IMR-90 (cell line): ENCODE results near the gene PCDHGB6. TPM values are rescaled to one million over a fixed set of nuclear protein-coding genes. Genes with fewer than 3 reads are reported as not detected.

Experiments used
- ATAC-seq: fragments of 200-7000 bp; cut with Tn5 transposase; 2 replicates; pipeline ENCODE4 v1.9.1; 2020; ENCODE audit warnings: low read depth, mild to moderate bottlenecking, moderate library complexity
- BruUV-seq: library from RNA; stranded (reverse); fragments of 400-500 nt; replicated peaks from 2 replicates; lab custom pipeline; 2021; lab: Mats Ljungman, UMichigan
- CTCF ChIA-PET: fragments of 300-600 bp; formaldehyde crosslinking; extraction: SDS; loops from one replicate; lab custom pipeline; 2021; ENCODE audit warnings: antibody characterized with exemption; lab: Yijun Ruan, JAX
- POLR2A ChIA-PET: fragments of 300-600 bp; sonication (Branson Sonifier 250); formaldehyde crosslinking; loops from one replicate; lab custom pipeline; 2022; ENCODE audit warnings: antibody characterized with exemption; ENCODE audit not compliant: unreplicated experiment; lab: Charles Lee
- DNase-seq: peaks from one replicate; pipeline ENCODE4 v3.0.0; 2013
- H2AFZ ChIP-seq: replicated peaks from 2 replicates; pipeline ENCODE3; 2013; ENCODE audit warnings: low read length, mild to moderate bottlenecking; ENCODE audit not compliant: poor library complexity
- H2AK5ac ChIP-seq: 2 replicates; pipeline ENCODE4 v1.6.1; 2013; ENCODE audit warnings: low read depth, low read length, inconsistent platforms
- H2AK9ac ChIP-seq: replicated peaks from 2 replicates; pipeline ENCODE3; 2013; ENCODE audit warnings: mild to moderate bottlenecking, low read depth, low read length, moderate library complexity; ENCODE audit not compliant: poor library complexity
- H2BK120ac ChIP-seq: 2 replicates; pipeline ENCODE4 v1.6.1; 2013; ENCODE audit warnings: low read depth, low read length, inconsistent platforms
- H2BK15ac ChIP-seq: 3 replicates; pipeline ENCODE4 v1.6.1; 2013; ENCODE audit warnings: low read depth, low read length, inconsistent platforms
- H2BK20ac ChIP-seq: 2 replicates; pipeline ENCODE4 v1.6.1; 2013; ENCODE audit warnings: low read depth, mild to moderate bottlenecking, inconsistent platforms, low read length, moderate library complexity
- H2BK5ac ChIP-seq: 2 replicates; pipeline ENCODE4 v1.6.1; 2013; ENCODE audit warnings: mild to moderate bottlenecking, low read depth, low read length, inconsistent platforms; ENCODE audit not compliant: poor library complexity, severe bottlenecking
- H3K14ac ChIP-seq: replicated peaks from 2 replicates; pipeline ENCODE4 v1.6.1; 2013; ENCODE audit warnings: low read depth, low read length, inconsistent platforms
- H3K18ac ChIP-seq: 2 replicates; pipeline ENCODE4 v1.6.1; 2013; ENCODE audit warnings: low read depth, low read length, control low read depth
- H3K23ac ChIP-seq: 2 replicates; pipeline ENCODE4 v1.6.1; 2013; ENCODE audit warnings: low read depth, low read length, inconsistent platforms
- H3K27ac ChIP-seq: 2 replicates; pipeline ENCODE4 v1.5.1; 2013; ENCODE audit warnings: mild to moderate bottlenecking, control low read depth, low read length; ENCODE audit not compliant: insufficient read depth
- H3K27me3 ChIP-seq: 2 replicates; pipeline ENCODE4 v1.6.1; 2013; ENCODE audit warnings: low read length; ENCODE audit not compliant: control insufficient read depth, insufficient read depth
- H3K36me3 ChIP-seq: 2 replicates; pipeline ENCODE4 v1.6.1; 2013; ENCODE audit warnings: low read length, mixed read lengths; ENCODE audit not compliant: control insufficient read depth, insufficient read depth
- H3K4ac ChIP-seq: 2 replicates; pipeline ENCODE4 v1.6.1; 2013; ENCODE audit warnings: low read depth, low read length, inconsistent platforms
- H3K4me1 ChIP-seq: 2 replicates; pipeline ENCODE4 v1.6.1; 2013; ENCODE audit warnings: low read length, mixed read lengths; ENCODE audit not compliant: control insufficient read depth, insufficient read depth
- H3K4me2 ChIP-seq: 2 replicates; pipeline ENCODE4 v1.6.1; 2013; ENCODE audit warnings: low read depth, mild to moderate bottlenecking, control low read depth, low read length, moderate library complexity
- H3K4me3 ChIP-seq: 2 replicates; pipeline ENCODE4 v1.5.1; 2013; ENCODE audit warnings: low read depth, mild to moderate bottlenecking, control low read depth, low read length, moderate library complexity; ENCODE audit not compliant: insufficient read depth
- H3K56ac ChIP-seq: 2 replicates; pipeline ENCODE4 v1.6.1; 2013; ENCODE audit warnings: low read length, inconsistent platforms; ENCODE audit not compliant: insufficient read depth; ENCODE audit errors: extremely low read depth
- H3K79me1 ChIP-seq, 2 experiments: 2 replicates each; pipeline ENCODE4 v1.6.1; 2013; ENCODE audit warnings: low read length in 2 of 2, inconsistent platforms in 1 of 2, low read depth in 1 of 2
- H3K9ac ChIP-seq: 2 replicates; pipeline ENCODE4 v1.6.1; 2013; ENCODE audit warnings: low read depth, low read length, control low read depth
- H3K9me1 ChIP-seq: 2 replicates; pipeline ENCODE4 v1.6.1; 2013; ENCODE audit warnings: low read length, inconsistent platforms; ENCODE audit not compliant: insufficient read depth
- H3K9me3 ChIP-seq: 2 replicates; pipeline ENCODE4 v1.6.1; 2013; ENCODE audit warnings: low read length; ENCODE audit not compliant: control insufficient read depth, insufficient read depth
- H4K20me1 ChIP-seq: 2 replicates; pipeline ENCODE4 v1.6.1; 2013; ENCODE audit warnings: low read length, inconsistent platforms; ENCODE audit not compliant: insufficient read depth
- H4K5ac ChIP-seq: 2 replicates; pipeline ENCODE4 v1.6.1; 2013; ENCODE audit warnings: mild to moderate bottlenecking, low read depth, low read length, control low read depth
- H4K8ac ChIP-seq, 2 experiments: 2 replicates each; pipeline ENCODE4 v1.6.1; 2013; ENCODE audit warnings: low read depth in 2 of 2, low read length in 2 of 2, control low read depth in 1 of 2, inconsistent platforms in 1 of 2
- H4K91ac ChIP-seq: 2 replicates; pipeline ENCODE4 v1.6.1; 2013; ENCODE audit warnings: low read depth, low read length, inconsistent platforms; ENCODE audit not compliant: insufficient read depth
- RAD21 ChIP-seq: IDR thresholded peaks from 2 replicates; pipeline ENCODE4 v1.6.1; 2012; ENCODE audit warnings: low read length, improper control_type of control experiment
- RFX5 ChIP-seq: IDR thresholded peaks from 2 replicates; pipeline ENCODE4 v1.8.0; 2012; ENCODE audit warnings: low read depth, mild to moderate bottlenecking, low read length, moderate library complexity
- SMC3 ChIP-seq: fragments of 150-350 bp; IDR thresholded peaks from 2 replicates; pipeline ENCODE4 v1.6.1; 2016; ENCODE audit warnings: low read depth, mild to moderate bottlenecking, antibody characterized with exemption, low read length, moderate library complexity
- WGBS, 2 experiments: methylation state at CpG; one replicate each; pipeline versions ENCODE4 v1.1.5 to v1.1.7; 2013; ENCODE audit warnings: missing lambda C conversion rate in 2 of 2; ENCODE audit not compliant: insufficient read length in 1 of 2; ENCODE audit errors: extremely low coverage in 2 of 2; 5-methylcytosine and 5-hydroxymethylcytosine counted together
- dilution Hi-C: fragments of 300-500 bp; cut with HindIII; formaldehyde crosslinking; loops from one replicate; pipeline ENCODE4 v1.14.3; 2018; ENCODE audit warnings: low sequenced_read_pairs; ENCODE audit not compliant: unreplicated experiment
- in situ Hi-C: fragments of 300-500 bp; cut with MboI; formaldehyde crosslinking; loops from 3 replicates; pipeline ENCODE4 v1.14.3; 2019; ENCODE audit warnings: low sequenced_read_pairs, inconsistent platforms, mixed read lengths
- intact Hi-C: fragments of 100-400 bp; cut with micrococcal nuclease; formaldehyde crosslinking; loops from 2 replicates; pipeline ENCODE4 v1.10.0; 2022
- polyA plus RNA-seq, 3 experiments: library from polyadenylated mRNA; depleted of rRNA; stranded (reverse); fragments of >200 nt; gene quantifications; 2 replicates each; pipeline ENCODE4 v1.2.3, GENCODE V29; 2012; ENCODE audit warnings: low replicate concordance in 1 of 3
- total RNA-seq: library from RNA; depleted of rRNA; stranded (reverse); fragments of >200 nt; gene quantifications from 2 replicates; pipeline ENCODE4 v1.2.3, GENCODE V29; 2012
- TF ChIP-seq, protein P1 (sequence below): conservative IDR thresholded peaks from 2 replicates; pipeline ENCODE4 v1.5.1; 2012; ENCODE audit warnings: mild to moderate bottlenecking, low read depth, low read length, improper control_type of control experiment

PCDHGB6 gene
- total and polyA plus RNA-seq, 2 of the 4 experiments (the other 2 are of a cell fraction): 1.4 to 2.2 TPM

DNA sequence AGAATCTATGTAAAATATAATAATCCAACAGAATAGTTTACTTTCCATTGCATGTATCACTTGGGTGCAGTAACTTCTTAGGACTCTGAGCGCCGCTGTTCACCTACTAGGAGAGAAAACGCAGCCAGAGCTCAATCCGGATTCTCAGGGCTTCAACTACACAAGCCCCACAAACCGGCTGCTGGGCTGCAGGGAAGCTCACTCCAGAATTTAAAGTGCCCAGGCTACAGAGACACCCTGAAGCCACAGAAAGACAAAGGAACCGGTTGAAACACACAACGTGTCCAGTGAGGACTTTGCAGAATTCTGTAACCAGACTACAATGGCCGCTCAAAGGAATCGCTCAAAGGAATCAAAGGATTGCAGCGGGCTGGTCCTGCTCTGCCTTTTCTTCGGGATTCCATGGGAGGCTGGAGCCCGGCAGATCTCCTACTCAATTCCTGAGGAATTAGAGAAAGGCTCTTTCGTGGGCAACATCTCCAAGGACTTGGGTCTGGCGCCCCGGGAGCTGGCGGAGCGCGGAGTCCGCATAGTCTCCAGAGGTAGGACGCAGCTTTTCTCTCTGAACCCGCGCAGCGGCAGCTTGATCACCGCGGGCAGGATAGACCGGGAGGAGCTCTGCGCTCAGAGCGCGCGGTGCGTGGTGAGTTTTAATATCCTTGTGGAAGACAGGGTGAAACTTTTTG is 5.2 kb downstream of the PCDHGB6 start, which contains the start of gene PCDHGA10:
Gene PCDHGA10, plus strand, starts transcription at position 134 of the 686 bp plus-strand sequence. Its CDS starts 189 bp downstream, at position 323.
- dilution Hi-C loops: no loop called here
- no peaks in the 10 kb centered on the region for H3K4me1 ChIP-seq
- H3K56ac ChIP-seq: peak within 1 kb of the TSS; percentile 28; the same call in 1 of the 2 replicates
- H2AFZ ChIP-seq: peak within 1 kb of the TSS; percentile 85
- H4K91ac ChIP-seq: 0 out of 2 replicates have a peak within 1 kb of the TSS, but pooled peaks have one; percentile 4
- in situ Hi-C loops: no loop called here
- no peak within 1 kb of the TSS for H3K14ac ChIP-seq
- ChIA-PET POLR2A (interaction anchor here (0.7 kb wide), 1 partner anchor 145 kb away, joined by 4 read pairs; no protein-coding TSS in a partner anchor), CTCF (interaction anchor here (0.5 to 2.8 kb wide), 19 partner anchors 11 to 1084 kb away, joined by 3 to 25 read pairs (median 4); partner anchors contain the start of genes PCDHB11, PCDHGA1, PCDHGB5 and TAF7)
- no peak within 1 kb of the TSS for H2AK5ac ChIP-seq
- H3K18ac ChIP-seq: no peak within 1 kb of the TSS; the same call in 1 of the 2 replicates
- H4K8ac ChIP-seq: peak within 1 kb of the TSS in 1 of 2 experiments; percentile 61; a peak in 2 of 4 replicates
- no peak within 1 kb of the TSS for H2BK15ac ChIP-seq
- no peaks in the 10 kb centered on the region for H3K9me1 ChIP-seq
- H2BK5ac ChIP-seq: no peak within 1 kb of the TSS
- H4K5ac ChIP-seq: no peak within 1 kb of the TSS
- 26% methylated on average over 20 of the region's 31 CpGs; no CpG with 5 or more reads in 1 of the 2 experiments for WGBS, 2 experiments
- H3K36me3 ChIP-seq: peaks cover 11% of the 10 kb centered on the region; the same call in 1 of the 2 replicates
- intact Hi-C loops: loop anchor here (1.0 to 5.0 kb wide), 2 partner anchors 86 to 111 kb away; no protein-coding TSS in a partner anchor
- peak within 1 kb of the TSS; percentile 62 for H3K9ac ChIP-seq
- no peak within 1 kb of the TSS for H3K23ac ChIP-seq
- peak within 1 kb of the TSS; percentile 65; the same call in 1 of the 2 replicates for H3K27ac ChIP-seq
- H2BK120ac ChIP-seq: no peak within 1 kb of the TSS
- DNase-seq (peak; percentile 80), ATAC-seq (peak; percentile 77)
- peak within 1 kb of the TSS; percentile 72 for H3K4me2 ChIP-seq
- peaks cover 50% of the 10 kb centered on the region for H3K9me3 ChIP-seq
- peak within 1 kb of the TSS; percentile 55 for H3K4me3 ChIP-seq
- no peak for TF ChIP-seq RFX5
- TF ChIP-seq, protein P1, sequence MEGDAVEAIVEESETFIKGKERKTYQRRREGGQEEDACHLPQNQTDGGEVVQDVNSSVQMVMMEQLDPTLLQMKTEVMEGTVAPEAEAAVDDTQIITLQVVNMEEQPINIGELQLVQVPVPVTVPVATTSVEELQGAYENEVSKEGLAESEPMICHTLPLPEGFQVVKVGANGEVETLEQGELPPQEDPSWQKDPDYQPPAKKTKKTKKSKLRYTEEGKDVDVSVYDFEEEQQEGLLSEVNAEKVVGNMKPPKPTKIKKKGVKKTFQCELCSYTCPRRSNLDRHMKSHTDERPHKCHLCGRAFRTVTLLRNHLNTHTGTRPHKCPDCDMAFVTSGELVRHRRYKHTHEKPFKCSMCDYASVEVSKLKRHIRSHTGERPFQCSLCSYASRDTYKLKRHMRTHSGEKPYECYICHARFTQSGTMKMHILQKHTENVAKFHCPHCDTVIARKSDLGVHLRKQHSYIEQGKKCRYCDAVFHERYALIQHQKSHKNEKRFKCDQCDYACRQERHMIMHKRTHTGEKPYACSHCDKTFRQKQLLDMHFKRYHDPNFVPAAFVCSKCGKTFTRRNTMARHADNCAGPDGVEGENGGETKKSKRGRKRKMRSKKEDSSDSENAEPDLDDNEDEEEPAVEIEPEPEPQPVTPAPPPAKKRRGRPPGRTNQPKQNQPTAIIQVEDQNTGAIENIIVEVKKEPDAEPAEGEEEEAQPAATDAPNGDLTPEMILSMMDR: peak; percentile 70
- TF ChIP-seq SMC3: peak; percentile 67
- TF ChIP-seq RAD21: peak; percentile 61
- no TSS peak for BruUV-seq
- peak within 1 kb of the TSS; percentile 23 for H2AK9ac ChIP-seq
- H3K27me3 ChIP-seq: no peaks in the 10 kb centered on the region
- no peaks in the 10 kb centered on the region for H4K20me1 ChIP-seq
- no peak within 1 kb of the TSS for H2BK20ac ChIP-seq
- H3K4ac ChIP-seq: no peak within 1 kb of the TSS
- H3K79me1 ChIP-seq: peaks cover 7 to 8% of the 10 kb centered on the region in 2 experiments; a peak in 2 of 4 replicates
